ENCODE data around the gene HNRNPDL.

DNA sequence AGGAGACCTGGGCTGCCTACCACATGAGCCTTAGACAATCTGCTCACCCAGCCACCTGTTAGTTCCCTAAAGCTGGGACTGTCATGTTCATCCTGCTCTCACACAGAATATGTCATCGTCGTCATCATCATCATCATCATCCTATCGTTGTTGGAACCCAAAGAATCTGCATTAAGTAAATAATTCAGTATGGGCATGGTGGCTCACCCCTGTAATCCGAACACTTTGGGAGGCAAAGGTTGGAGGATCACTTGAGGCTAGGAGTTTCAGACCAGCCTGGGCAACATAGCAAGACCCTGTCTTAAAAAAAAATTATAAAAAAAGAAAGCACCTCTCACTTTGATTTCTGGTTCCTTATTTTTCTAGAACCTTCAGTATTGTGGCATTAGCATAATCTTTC, 6.5 kb upstream of the HNRNPDL start:
- TF ChIP-seq, protein P1, sequence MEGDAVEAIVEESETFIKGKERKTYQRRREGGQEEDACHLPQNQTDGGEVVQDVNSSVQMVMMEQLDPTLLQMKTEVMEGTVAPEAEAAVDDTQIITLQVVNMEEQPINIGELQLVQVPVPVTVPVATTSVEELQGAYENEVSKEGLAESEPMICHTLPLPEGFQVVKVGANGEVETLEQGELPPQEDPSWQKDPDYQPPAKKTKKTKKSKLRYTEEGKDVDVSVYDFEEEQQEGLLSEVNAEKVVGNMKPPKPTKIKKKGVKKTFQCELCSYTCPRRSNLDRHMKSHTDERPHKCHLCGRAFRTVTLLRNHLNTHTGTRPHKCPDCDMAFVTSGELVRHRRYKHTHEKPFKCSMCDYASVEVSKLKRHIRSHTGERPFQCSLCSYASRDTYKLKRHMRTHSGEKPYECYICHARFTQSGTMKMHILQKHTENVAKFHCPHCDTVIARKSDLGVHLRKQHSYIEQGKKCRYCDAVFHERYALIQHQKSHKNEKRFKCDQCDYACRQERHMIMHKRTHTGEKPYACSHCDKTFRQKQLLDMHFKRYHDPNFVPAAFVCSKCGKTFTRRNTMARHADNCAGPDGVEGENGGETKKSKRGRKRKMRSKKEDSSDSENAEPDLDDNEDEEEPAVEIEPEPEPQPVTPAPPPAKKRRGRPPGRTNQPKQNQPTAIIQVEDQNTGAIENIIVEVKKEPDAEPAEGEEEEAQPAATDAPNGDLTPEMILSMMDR (conservative IDR thresholded peaks at IDR 0.05): no peak
- no peak for TF ChIP-seq EZH2 (IDR thresholded peaks at IDR 0.05; ENCODE audit: low read depth)
